Measurements from ENCODE around the gene JPT1.
"Not testable (repeated sequence)": the region's sequence is repeated elsewhere in the genome, so short reads cannot be mapped to it uniquely, and the experiment has no call there.

JPT1 gene

GRCh38 chr17:75128694-75129505 is 25.4 kb downstream of the JPT1 start:
- DNase-seq = no peak

- DNase-seq = not testable (repeated sequence)
These were observed 26.4 kb downstream of the JPT1 start for GRCh38 chr17:75127936-75128335.

- DNase-seq = no peak
These were observed 27.4 kb downstream of the JPT1 start for GRCh38 chr17:75126954-75127353.

GRCh38 chr17:75125984-75126383 is 28.3 kb downstream of the JPT1 start:
- DNase-seq = no peak

- DNase-seq = no peak
These were observed 29.5 kb downstream of the JPT1 start for GRCh38 chr17:75124819-75125162.

GRCh38 chr17:75124041-75124818 is 30.1 kb downstream of the JPT1 start:
- no peak for DNase-seq

- no peak for DNase-seq
These were observed 36.0 kb downstream of the JPT1 start for GRCh38 chr17:75118307-75118706.

GRCh38 chr17:75116737-75117136 is 37.6 kb downstream of the JPT1 start:
- DNase-seq = no peak

GRCh38 chr17:75115555-75115954 is 38.8 kb downstream of the JPT1 start:
- no peak for DNase-seq

- no peak for DNase-seq
These were observed 39.6 kb downstream of the JPT1 start for GRCh38 chr17:75114552-75115314.

- peak; percentile 57 for DNase-seq
These were observed 40.3 kb downstream of the JPT1 start for GRCh38 chr17:75113798-75114551.

- DNase-seq = no peak
These were observed 42.5 kb downstream of the JPT1 start for GRCh38 chr17:75111777-75112335.

GRCh38 chr17:75110234-75110937 is 43.9 kb downstream of the JPT1 start:
- DNase-seq = no peak

- DNase-seq = peak; percentile 27
These were observed 44.7 kb downstream of the JPT1 start, which contains the start of gene ARMC7 for GRCh38 chr17:75109407-75110233. Gene ARMC7, plus strand, starts transcription at chr17:75109969. Its CDS starts 320 bp downstream, at chr17:75110289.

GRCh38 chr17:75109046-75109406 is 45.3 kb downstream of the JPT1 start:
- no peak for DNase-seq

GRCh38 chr17:75108193-75108592 is 46.1 kb downstream of the JPT1 start:
- no peak for DNase-seq

- DNase-seq = peak; percentile 29
These were observed 48.9 kb downstream of the JPT1 start for GRCh38 chr17:75105126-75106080.

GRCh38 chr17:75103601-75104554 is 50.4 kb downstream of the JPT1 start:
- no peak for DNase-seq

All from NCI-H187 treated with DMSO at 0.1 percent for 48 hours (cell line).